ENCODE results near the gene RHBDD3. TPM values are rescaled to one million over a fixed set of nuclear protein-coding genes. Genes with fewer than 3 reads are reported as not detected.

Gene RHBDD3
- total RNA-seq, 1 donor from 2014 or later: 35.6 TPM

- no peak overlapping the region for H3K9ac ChIP-seq (ENCODE audit: low read length)
- H4K20me1 ChIP-seq (ENCODE audit: insufficient read depth, low read length): no peaks in the 10 kb centered on the region
- Mint-ChIP-seq H3K4me3 (ENCODE audit: unreplicated experiment) (no peak overlapping the region), H3K36me3 (ENCODE audit: low read depth, unreplicated experiment) (peaks cover 5% of the 10 kb centered on the region), H3K4me1 (ENCODE audit: low read depth, unreplicated experiment) (no peaks in the 10 kb centered on the region), H3K27ac (ENCODE audit: unreplicated experiment) (no peak overlapping the region), H3K27me3 (ENCODE audit: low read depth, unreplicated experiment) (peaks cover 9% of the 10 kb centered on the region), H3K9me3 (ENCODE audit: unreplicated experiment) (no peaks in the 10 kb centered on the region)
- no peak for TF ChIP-seq CTCF (IDR thresholded peaks at IDR 0.05; ENCODE audit: insufficient read depth, low read depth, low read length)
- no peak overlapping the region for H3K4me2 ChIP-seq (ENCODE audit: low read length)
- H2AFZ ChIP-seq (ENCODE audit: low read depth, low read length): no peak overlapping the region
- H3K79me2 ChIP-seq (ENCODE audit: insufficient read depth, low read length): no peaks in the 10 kb centered on the region
- no peak overlapping the region for H3K4me3 ChIP-seq (ENCODE audit: insufficient read depth, low read depth, low read length)
- DNase-seq (ENCODE audit: low read depth): no peak
- H3K9me3 ChIP-seq (ENCODE audit: insufficient read depth, low read depth, low read length): no peaks in the 10 kb centered on the region
- H3K27ac ChIP-seq (ENCODE audit: low read depth, low read length): no peak overlapping the region
- no peak for FAIRE-seq
- H3K4me1 ChIP-seq (ENCODE audit: insufficient read depth, low read length): no peaks in the 10 kb centered on the region
- no peaks in the 10 kb centered on the region for H3K36me3 ChIP-seq (ENCODE audit: insufficient read depth, low read length)
- no peaks in the 10 kb centered on the region for H3K27me3 ChIP-seq (ENCODE audit: insufficient read depth, low read length)
Observed at GRCh38 chr22:29254286-29254660, 13.5 kb downstream of the RHBDD3 start.

GRCh38 chr22:29253561-29254285 is 14.1 kb downstream of the RHBDD3 start:
- Mint-ChIP-seq H3K4me1 (ENCODE audit: low read depth, unreplicated experiment) (no peaks in the 10 kb centered on the region), H3K4me3 (ENCODE audit: unreplicated experiment) (no peak overlapping the region), H3K36me3 (ENCODE audit: low read depth, unreplicated experiment) (peaks cover 5% of the 10 kb centered on the region), H3K9me3 (ENCODE audit: unreplicated experiment) (no peaks in the 10 kb centered on the region), H3K27me3 (ENCODE audit: low read depth, unreplicated experiment) (peaks cover 9% of the 10 kb centered on the region), H3K27ac (ENCODE audit: unreplicated experiment) (no peak overlapping the region)
- no peaks in the 10 kb centered on the region for H3K4me1 ChIP-seq (ENCODE audit: insufficient read depth, low read length)
- H3K27ac ChIP-seq (ENCODE audit: low read depth, low read length): no peak overlapping the region
- no peaks in the 10 kb centered on the region for H3K36me3 ChIP-seq (ENCODE audit: insufficient read depth, low read length)
- no peaks in the 10 kb centered on the region for H3K27me3 ChIP-seq (ENCODE audit: insufficient read depth, low read length)
- FAIRE-seq (no peak), DNase-seq (ENCODE audit: low read depth) (no peak)
- no peak overlapping the region for H2AFZ ChIP-seq (ENCODE audit: low read depth, low read length)
- H3K9me3 ChIP-seq (ENCODE audit: insufficient read depth, low read depth, low read length): no peaks in the 10 kb centered on the region
- no peak for TF ChIP-seq CTCF (IDR thresholded peaks at IDR 0.05; ENCODE audit: insufficient read depth, low read depth, low read length)
- no peak for TF ChIP-seq EZH2 (IDR thresholded peaks at IDR 0.05; ENCODE audit: insufficient read depth, low read length)
- H3K4me3 ChIP-seq (ENCODE audit: insufficient read depth, low read depth, low read length): no peak overlapping the region
- no peak overlapping the region for H3K4me2 ChIP-seq (ENCODE audit: low read length)
- H3K79me2 ChIP-seq (ENCODE audit: insufficient read depth, low read length): no peaks in the 10 kb centered on the region
- no peaks in the 10 kb centered on the region for H4K20me1 ChIP-seq (ENCODE audit: insufficient read depth, low read length)
- H3K9ac ChIP-seq (ENCODE audit: low read length): no peak overlapping the region
